Fibroblast of skin of scalp (primary cell): ENCODE results near the gene TTC17. TPM values are rescaled to one million over a fixed set of nuclear protein-coding genes. Genes with fewer than 3 reads are reported as not detected.
A peak's percentile ranks its signal among the peaks of the same experiment; 100 is the strongest.
"Not testable (repeated sequence)": the region's sequence is repeated elsewhere in the genome, so short reads cannot be mapped to it uniquely, and the experiment has no call there.

ENCODE experiments used
- DNase-seq: peaks from one replicate; pipeline ENCODE4 v3.0.0-alpha.2; 2013
- polyA plus RNA-seq, 2 experiments: library from polyadenylated mRNA; unstranded; fragments of 120-200 nt; gene quantifications; one replicate each; pipeline ENCODE4 v1.2.1, GENCODE V29; 2013; ENCODE audit not compliant: insufficient read length in 2 of 2

TTC17 gene, protein sequence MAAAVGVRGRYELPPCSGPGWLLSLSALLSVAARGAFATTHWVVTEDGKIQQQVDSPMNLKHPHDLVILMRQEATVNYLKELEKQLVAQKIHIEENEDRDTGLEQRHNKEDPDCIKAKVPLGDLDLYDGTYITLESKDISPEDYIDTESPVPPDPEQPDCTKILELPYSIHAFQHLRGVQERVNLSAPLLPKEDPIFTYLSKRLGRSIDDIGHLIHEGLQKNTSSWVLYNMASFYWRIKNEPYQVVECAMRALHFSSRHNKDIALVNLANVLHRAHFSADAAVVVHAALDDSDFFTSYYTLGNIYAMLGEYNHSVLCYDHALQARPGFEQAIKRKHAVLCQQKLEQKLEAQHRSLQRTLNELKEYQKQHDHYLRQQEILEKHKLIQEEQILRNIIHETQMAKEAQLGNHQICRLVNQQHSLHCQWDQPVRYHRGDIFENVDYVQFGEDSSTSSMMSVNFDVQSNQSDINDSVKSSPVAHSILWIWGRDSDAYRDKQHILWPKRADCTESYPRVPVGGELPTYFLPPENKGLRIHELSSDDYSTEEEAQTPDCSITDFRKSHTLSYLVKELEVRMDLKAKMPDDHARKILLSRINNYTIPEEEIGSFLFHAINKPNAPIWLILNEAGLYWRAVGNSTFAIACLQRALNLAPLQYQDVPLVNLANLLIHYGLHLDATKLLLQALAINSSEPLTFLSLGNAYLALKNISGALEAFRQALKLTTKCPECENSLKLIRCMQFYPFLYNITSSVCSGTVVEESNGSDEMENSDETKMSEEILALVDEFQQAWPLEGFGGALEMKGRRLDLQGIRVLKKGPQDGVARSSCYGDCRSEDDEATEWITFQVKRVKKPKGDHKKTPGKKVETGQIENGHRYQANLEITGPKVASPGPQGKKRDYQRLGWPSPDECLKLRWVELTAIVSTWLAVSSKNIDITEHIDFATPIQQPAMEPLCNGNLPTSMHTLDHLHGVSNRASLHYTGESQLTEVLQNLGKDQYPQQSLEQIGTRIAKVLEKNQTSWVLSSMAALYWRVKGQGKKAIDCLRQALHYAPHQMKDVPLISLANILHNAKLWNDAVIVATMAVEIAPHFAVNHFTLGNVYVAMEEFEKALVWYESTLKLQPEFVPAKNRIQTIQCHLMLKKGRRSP
- polyA plus RNA-seq (2013, experiment 1 of 2; ENCODE audit: insufficient read length), result 43.1 TPM
- polyA plus RNA-seq (2013, experiment 2 of 2; ENCODE audit: insufficient read length), result 44.1 TPM

DNA sequence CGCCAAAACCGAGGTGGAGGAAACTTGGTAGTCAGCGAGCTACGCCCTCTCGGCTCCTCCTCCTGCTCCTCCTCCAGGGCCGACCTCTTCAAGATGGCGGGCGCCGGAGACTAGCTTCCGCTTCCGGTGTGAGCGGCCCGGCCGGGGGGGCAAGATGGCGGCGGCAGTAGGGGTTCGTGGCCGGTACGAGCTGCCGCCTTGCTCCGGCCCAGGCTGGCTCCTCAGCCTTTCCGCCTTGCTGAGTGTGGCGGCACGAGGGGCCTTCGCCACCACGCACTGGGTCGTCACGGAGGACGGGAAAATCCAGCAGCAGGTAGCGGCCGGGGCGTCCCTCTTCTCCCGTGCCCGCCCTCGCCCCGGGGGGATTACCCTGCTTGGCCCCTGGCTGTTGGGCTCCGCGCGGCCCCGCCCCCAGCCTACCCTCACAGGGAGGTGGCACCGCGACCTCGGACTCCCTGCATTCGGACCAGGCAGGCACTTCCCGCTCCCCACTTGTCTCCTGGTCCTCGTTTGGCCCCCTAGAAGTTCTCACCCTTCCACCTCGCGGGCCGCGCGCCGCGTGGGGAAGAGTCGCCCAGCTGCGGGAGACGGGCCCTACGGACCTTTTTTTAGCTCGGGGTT is at the start of gene TTC17:
TSS of gene TTC17 (plus strand) at position 120 of the 621 bp plus-strand sequence. CDS start at position 155, 35 bp downstream.
- peak; percentile 92 for DNase-seq

- DNase-seq, result peak; percentile 94
These were observed 46.7 kb upstream of the TTC17 start, which contains the start of gene API5 for GRCh38 chr11:43311791-43312607. Gene API5 (plus strand): TSS chr11:43311996. CDS start chr11:43312128, 132 bp downstream.

GRCh38 chr11:43315966-43316365 is 42.8 kb upstream of the TTC17 start:
- DNase-seq, result no peak

DNA sequence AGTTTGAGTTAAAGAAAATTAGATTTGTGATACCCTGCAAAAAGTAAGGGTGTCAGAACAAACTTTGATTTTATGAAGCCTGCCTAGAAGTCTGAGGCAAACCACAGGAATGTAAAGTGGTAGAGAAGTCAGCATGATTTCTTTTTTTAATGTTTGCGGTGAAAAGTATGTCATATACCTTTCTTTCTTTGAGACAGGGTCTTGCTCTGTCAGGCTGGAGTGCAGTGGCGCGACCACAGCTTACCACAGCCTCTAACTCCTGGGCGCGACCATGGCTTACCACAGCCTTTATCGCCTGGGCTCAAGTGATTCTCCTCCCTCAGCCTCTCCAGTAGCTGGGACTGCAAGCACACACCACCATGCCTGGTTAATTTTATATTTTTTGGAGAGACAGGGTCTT is 42.3 kb upstream of the TTC17 start:
- peak; percentile 29 for DNase-seq

GRCh38 chr11:43327987-43328386 is 30.7 kb upstream of the TTC17 start:
- DNase-seq, result peak; percentile 91

DNA sequence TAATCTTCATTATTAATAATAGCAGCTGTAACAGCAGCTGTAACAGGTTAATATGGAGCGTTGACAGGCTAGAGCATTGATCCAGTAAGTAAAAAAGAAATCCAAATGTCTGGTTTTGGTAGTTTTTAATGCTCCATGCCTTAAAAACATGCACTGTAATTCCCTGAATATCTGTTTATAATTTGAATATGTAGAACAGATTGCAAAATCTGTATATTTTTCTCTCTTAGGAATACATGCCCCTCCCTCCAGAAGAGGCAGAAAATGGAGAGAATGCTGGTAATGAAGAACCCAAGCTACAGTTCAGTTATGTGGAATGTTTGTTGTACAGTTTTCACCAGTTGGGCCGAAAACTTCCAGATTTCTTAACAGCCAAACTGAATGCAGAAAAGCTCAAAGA is 30.2 kb upstream of the TTC17 start:
- DNase-seq, result no peak

DNA sequence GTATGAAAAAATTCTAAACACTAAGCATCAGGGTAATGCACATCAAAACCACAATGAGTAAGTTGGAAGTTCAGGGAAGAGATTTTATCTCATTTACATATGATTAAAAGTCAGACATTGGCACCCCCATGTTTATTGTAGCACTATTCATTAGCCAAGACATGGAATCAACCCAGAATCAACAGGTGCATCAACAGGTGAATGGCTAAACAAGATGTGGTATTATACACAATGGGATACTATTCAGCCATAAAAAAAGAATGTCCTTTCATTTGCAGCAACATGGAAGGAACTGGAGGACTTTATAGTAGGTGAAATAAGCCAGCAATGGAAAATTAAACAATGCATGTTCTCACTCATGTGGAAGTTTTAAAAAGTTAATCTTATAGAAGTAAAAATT is 17.6 kb upstream of the TTC17 start:
- DNase-seq, result no peak

- DNase-seq, result not testable (repeated sequence)
These were observed 7.3 kb upstream of the TTC17 start for GRCh38 chr11:43351426-43351825.

GRCh38 chr11:43354311-43354710 is 4.4 kb upstream of the TTC17 start:
- no peak for DNase-seq

GRCh38 chr11:43356336-43356735 is 2.4 kb upstream of the TTC17 start:
- no peak for DNase-seq

GRCh38 chr11:43358279-43358800 is 380 bp upstream of the TTC17 start:
- DNase-seq, result no peak

- DNase-seq, result peak; percentile 2
These were observed 700 bp downstream of the TTC17 start for GRCh38 chr11:43359422-43359818.

DNA sequence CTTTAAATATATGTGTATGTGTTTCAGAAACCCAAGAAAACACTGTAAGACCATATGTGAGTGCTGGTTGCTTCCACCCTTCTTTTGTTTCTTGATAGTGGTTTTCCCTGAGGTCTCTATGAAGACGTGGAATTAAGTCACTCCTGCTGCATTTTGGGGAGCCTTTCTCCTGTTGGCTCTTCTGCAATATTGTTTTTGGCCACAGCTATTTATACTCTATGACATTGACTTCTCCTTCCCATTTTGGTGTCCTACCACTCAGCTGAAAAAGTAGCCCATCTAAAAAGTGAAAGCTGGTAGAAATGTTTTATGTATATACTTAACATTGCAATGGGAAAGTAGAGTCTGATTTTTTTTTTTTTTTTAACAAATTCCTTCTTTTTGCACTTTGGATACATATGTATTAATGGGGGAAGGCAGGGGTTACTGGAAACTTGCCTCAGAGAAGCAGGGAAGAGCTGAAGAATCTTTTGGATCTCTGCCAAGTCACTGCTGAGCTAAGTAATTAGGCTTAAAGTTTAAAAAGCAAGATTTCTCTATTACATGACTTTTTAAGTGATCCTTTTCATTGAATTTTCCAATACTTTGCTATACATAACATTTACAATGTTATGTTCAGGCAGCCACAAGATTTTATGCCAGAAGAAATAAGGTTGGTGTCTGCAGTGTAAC is 1.8 kb downstream of the TTC17 start:
- peak; percentile 13 for DNase-seq

DNA sequence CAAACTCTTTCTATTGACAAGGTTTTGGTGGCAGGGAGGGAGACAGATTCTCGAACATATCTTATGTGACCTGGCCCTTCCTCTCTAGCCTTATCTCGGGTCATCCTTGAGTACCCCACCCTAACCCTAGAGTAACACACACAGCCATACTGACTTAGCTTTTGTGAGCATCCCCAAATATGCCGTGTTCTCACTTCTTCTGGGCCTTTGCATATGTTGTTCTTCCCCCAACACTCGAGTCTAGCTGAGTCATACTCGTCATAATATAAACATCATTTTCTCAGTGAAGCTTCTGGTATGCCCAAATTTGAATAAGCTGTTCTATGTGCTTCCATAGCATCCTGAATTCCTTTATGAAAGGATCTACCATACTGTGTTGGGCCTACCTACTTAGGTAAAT is 8.0 kb downstream of the TTC17 start:
- DNase-seq, result peak; percentile 38

- DNase-seq, result no peak
These were observed 8.9 kb downstream of the TTC17 start for GRCh38 chr11:43367382-43368178.

GRCh38 chr11:43376065-43376464 is 17.3 kb downstream of the TTC17 start:
- DNase-seq, result no peak

- peak; percentile 77 for DNase-seq
These were observed 17.9 kb downstream of the TTC17 start for GRCh38 chr11:43376594-43376993.

GRCh38 chr11:43377389-43377788 is 18.7 kb downstream of the TTC17 start:
- no peak for DNase-seq

- DNase-seq, result no peak
These were observed 20.2 kb downstream of the TTC17 start for GRCh38 chr11:43378897-43379296.

DNA sequence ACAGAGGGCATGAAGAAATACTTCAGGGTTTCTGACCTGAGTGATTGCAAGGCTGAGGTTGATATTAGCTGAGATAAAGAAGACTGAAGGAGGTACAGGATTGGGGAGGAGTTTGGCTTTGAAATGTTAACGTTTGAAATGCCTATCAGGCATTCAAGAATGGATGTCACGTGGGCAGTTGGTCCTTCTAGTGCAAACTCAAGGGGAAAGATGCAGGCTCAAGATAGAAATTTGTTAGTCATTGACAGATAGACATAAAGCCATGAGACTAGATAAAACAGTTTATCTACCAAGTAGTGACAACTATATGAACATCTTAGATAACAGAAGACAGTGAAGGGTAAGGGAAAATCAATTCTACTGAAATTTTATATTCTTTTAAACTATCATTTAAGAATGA is 23.1 kb downstream of the TTC17 start:
- no peak for DNase-seq
